Suprapubic skin (tissue), 2 donors: ENCODE results near the gene TCEA2.

ENCODE experiments used
- EP300 ChIP-seq: sonication (generic); formaldehyde crosslinking; IDR thresholded peaks from one replicate; pipeline ENCODE4 v1.6.1; 2017; ENCODE audit warnings: antibody characterized with exemption
- POLR2A ChIP-seq, 2 donors: fragments of 450-650 bp; IDR thresholded peaks; one replicate each; pipeline ENCODE4 v1.6.1; 2017; ENCODE audit warnings: antibody characterized with exemption in 2 of 2, mild to moderate bottlenecking in 2 of 2, moderate library complexity in 2 of 2

DNA sequence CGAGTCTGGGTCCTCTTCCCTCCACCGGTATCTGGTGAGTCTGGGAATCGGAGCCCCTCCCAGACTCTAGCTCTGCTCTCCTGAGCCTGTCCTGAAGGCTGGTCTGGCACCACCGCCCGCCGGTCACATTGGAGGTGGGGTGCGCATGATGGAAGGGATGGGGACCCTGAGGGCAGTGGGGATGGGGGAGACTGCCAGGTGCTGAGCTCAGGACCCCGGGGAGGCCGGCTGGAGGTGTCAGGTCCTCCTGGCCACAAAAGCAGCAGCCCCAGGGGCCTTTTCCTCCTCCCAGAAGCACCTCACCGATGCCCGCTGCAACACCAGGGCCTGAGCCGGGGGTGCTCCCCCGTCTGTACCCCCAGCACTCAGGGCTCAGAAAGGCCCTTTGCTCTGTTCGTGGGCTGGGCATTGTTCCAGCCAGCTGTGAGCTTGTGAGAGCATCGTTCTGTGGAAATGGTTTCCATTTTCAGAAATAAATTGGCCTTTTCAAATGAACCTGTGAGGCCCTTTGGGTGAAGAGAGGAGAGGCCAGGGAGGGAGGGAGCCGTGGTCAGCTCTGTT lies 46.9 kb downstream of the TCEA2 start:
- TF ChIP-seq EP300 (no peak), POLR2A (IDR thresholded peaks at IDR 0.05) (no peak)
